Caco-2 (cell line): ENCODE results near the gene CAPZB. TPM values are rescaled to one million over a fixed set of nuclear protein-coding genes. Genes with fewer than 3 reads are reported as not detected.

Source experiments
- BruUV-seq: library from RNA; stranded (reverse); fragments of 400-500 nt; replicated peaks from 2 replicates; lab custom pipeline; 2021; lab: Mats Ljungman, UMichigan
- CTCF ChIA-PET: fragments of 300-600 bp; sonication (Branson Sonifier 250); formaldehyde crosslinking; loops from one replicate; lab custom pipeline; 2022; ENCODE audit warnings: antibody characterized with exemption; lab: Charles Lee
- POLR2A ChIA-PET: fragments of 300-600 bp; sonication (Branson Sonifier 250); formaldehyde crosslinking; loops from one replicate; lab custom pipeline; 2022; ENCODE audit warnings: antibody characterized with exemption; lab: Charles Lee
- DNase-seq, 2 experiments: peaks; one replicate each; pipeline versions ENCODE4 v3.0.0 to v3.0.0-alpha.2; 2020 to 2022
- H3K27me3 ChIP-seq: replicated peaks from 2 replicates; pipeline ENCODE4 v1.6.0; 2011; ENCODE audit warnings: low read length; ENCODE audit not compliant: control insufficient read depth, insufficient read depth
- H3K36me3 ChIP-seq: 2 replicates; pipeline ENCODE4 v1.5.1; 2011; ENCODE audit warnings: low read length; ENCODE audit not compliant: control insufficient read depth, insufficient read depth
- H3K4me1 ChIP-seq: fragments of 250-450 bp; sonication (Bioruptor Pico); 2 replicates; pipeline ENCODE4 v1.5.1; 2020; ENCODE audit warnings: mild to moderate bottlenecking
- H3K4me3 ChIP-seq: 2 replicates; pipeline ENCODE4 v1.5.1; 2011; ENCODE audit warnings: low read depth, mild to moderate bottlenecking, control low read depth, low read length
- H3K9me3 ChIP-seq: fragments of 250-450 bp; sonication (Bioruptor Pico); 2 replicates; pipeline ENCODE4 v1.5.1; 2020; ENCODE audit warnings: mild to moderate bottlenecking, moderate library complexity
- H3K27ac Mint-ChIP-seq: one replicate; pipeline ENCODE4 v1.8.0; 2022; ENCODE audit warnings: mixed read lengths; ENCODE audit not compliant: unreplicated experiment
- H3K27me3 Mint-ChIP-seq: one replicate; pipeline ENCODE4 v1.8.0; 2022; ENCODE audit warnings: mixed read lengths; ENCODE audit not compliant: insufficient read depth, unreplicated experiment
- H3K36me3 Mint-ChIP-seq: one replicate; pipeline ENCODE4 v1.8.0; 2022; ENCODE audit warnings: mild to moderate bottlenecking, mixed read lengths; ENCODE audit not compliant: insufficient read depth, unreplicated experiment
- H3K4me1 Mint-ChIP-seq: one replicate; pipeline ENCODE4 v1.8.0; 2022; ENCODE audit warnings: low read depth, mixed read lengths; ENCODE audit not compliant: unreplicated experiment
- H3K4me3 Mint-ChIP-seq: one replicate; pipeline ENCODE4 v1.8.0; 2022; ENCODE audit warnings: mild to moderate bottlenecking, moderate library complexity, mixed read lengths; ENCODE audit not compliant: unreplicated experiment
- H3K9me3 Mint-ChIP-seq: one replicate; pipeline ENCODE4 v1.8.0; 2022; ENCODE audit warnings: mixed read lengths; ENCODE audit not compliant: unreplicated experiment
- intact Hi-C: fragments of 100-400 bp; cut with micrococcal nuclease; formaldehyde crosslinking; loops from one replicate; pipeline ENCODE4 v1.10.0; 2022; ENCODE audit not compliant: unreplicated experiment
- total RNA-seq: library from RNA; stranded (reverse); gene quantifications from 2 replicates; pipeline ENCODE4 v1.2.3, GENCODE V29; 2022
- TF ChIP-seq, protein P1 (sequence below), 2 experiments: fragments of 200-600 bp in 1 of 2; IDR thresholded peaks; 1 replicate in 1 of 2; 2 replicates in 1 of 2; pipeline versions ENCODE4 v1.5.1 to v1.8.0; 2011 to 2022; ENCODE audit warnings: antibody characterized with exemption in 1 of 2, control low read depth in 1 of 2, inconsistent platforms in 1 of 2, low read depth in 1 of 2, low read length in 1 of 2, mild to moderate bottlenecking in 1 of 2, moderate library complexity in 1 of 2; ENCODE audit not compliant: insufficient read depth in 1 of 2, severe bottlenecking in 1 of 2, unreplicated experiment in 1 of 2

CAPZB gene
- total RNA-seq, 1 experiment from 2014 or later: 205 TPM

GRCh38 chr1:19466112-19466561, 19.2 kb downstream of the CAPZB start:
- peaks cover 26% of the 10 kb centered on the region for H3K4me1 ChIP-seq
- H3K9me3 ChIP-seq: no peaks in the 10 kb centered on the region
- no peak for DNase-seq
- peaks cover 13% of the 10 kb centered on the region for H3K36me3 Mint-ChIP-seq
- POLR2A ChIA-PET: interaction anchor here (1.1 kb wide), 1 partner anchor 19 kb away, joined by 12 read pairs; the partner anchor contains the start of gene CAPZB
- no peaks in the 10 kb centered on the region for H3K27me3 Mint-ChIP-seq
- TF ChIP-seq, protein P1, sequence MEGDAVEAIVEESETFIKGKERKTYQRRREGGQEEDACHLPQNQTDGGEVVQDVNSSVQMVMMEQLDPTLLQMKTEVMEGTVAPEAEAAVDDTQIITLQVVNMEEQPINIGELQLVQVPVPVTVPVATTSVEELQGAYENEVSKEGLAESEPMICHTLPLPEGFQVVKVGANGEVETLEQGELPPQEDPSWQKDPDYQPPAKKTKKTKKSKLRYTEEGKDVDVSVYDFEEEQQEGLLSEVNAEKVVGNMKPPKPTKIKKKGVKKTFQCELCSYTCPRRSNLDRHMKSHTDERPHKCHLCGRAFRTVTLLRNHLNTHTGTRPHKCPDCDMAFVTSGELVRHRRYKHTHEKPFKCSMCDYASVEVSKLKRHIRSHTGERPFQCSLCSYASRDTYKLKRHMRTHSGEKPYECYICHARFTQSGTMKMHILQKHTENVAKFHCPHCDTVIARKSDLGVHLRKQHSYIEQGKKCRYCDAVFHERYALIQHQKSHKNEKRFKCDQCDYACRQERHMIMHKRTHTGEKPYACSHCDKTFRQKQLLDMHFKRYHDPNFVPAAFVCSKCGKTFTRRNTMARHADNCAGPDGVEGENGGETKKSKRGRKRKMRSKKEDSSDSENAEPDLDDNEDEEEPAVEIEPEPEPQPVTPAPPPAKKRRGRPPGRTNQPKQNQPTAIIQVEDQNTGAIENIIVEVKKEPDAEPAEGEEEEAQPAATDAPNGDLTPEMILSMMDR (IDR thresholded peaks at IDR 0.05; ENCODE audit: insufficient read depth in 1 of 2, low read depth in 1 of 2, low read length in 1 of 2, severe bottlenecking in 1 of 2, unreplicated experiment in 1 of 2): no peak
- H3K36me3 ChIP-seq: no peaks in the 10 kb centered on the region
- H3K4me1 Mint-ChIP-seq: peaks cover 34% of the 10 kb centered on the region
- H3K9me3 Mint-ChIP-seq: no peaks in the 10 kb centered on the region
- H3K27me3 ChIP-seq: no peaks in the 10 kb centered on the region
- intact Hi-C loops: no loop called here
- H3K27ac Mint-ChIP-seq: no peak overlapping the region
- no peak overlapping the region for H3K4me3 Mint-ChIP-seq
- H3K4me3 ChIP-seq: no peak overlapping the region
- BruUV-seq: no TSS peak
- CTCF ChIA-PET: no interaction called here

DNA sequence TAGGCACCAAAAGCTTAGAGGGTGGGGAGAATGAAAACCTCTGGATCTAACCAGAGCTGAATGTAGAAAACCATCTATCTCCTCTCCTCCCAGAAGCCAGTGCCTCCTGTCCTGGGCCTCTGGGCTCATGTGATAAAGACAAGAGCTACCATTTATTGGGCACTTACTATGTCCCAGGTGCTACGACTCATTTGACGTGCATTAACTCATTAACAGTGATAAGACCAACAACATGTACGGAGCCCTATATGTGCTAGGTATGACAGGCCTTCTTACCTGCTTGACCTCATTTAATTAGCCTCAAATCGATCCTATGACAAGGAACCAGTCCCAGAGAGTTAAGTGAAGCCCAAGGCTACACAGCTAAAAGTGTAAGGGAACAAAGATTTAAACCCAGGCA, 19.7 kb downstream of the CAPZB start:
- Mint-ChIP-seq H3K36me3 (peaks cover 11% of the 10 kb centered on the region), H3K4me3 (no peak overlapping the region), H3K4me1 (peaks cover 34% of the 10 kb centered on the region), H3K27ac (no peak overlapping the region), H3K9me3 (no peaks in the 10 kb centered on the region), H3K27me3 (no peaks in the 10 kb centered on the region)
- POLR2A ChIA-PET: interaction anchor here (1.1 kb wide), 1 partner anchor 20 kb away, joined by 12 read pairs; the partner anchor contains the start of gene CAPZB
- H3K27me3 ChIP-seq: no peaks in the 10 kb centered on the region
- no peak overlapping the region for H3K4me3 ChIP-seq
- peaks cover 26% of the 10 kb centered on the region for H3K4me1 ChIP-seq
- intact Hi-C loops: no loop called here
- CTCF ChIA-PET: no interaction called here
- TF ChIP-seq, protein P1 (IDR thresholded peaks at IDR 0.05; ENCODE audit: insufficient read depth in 1 of 2, low read depth in 1 of 2, low read length in 1 of 2, severe bottlenecking in 1 of 2, unreplicated experiment in 1 of 2): no peak
- H3K36me3 ChIP-seq: no peaks in the 10 kb centered on the region
- no TSS peak for BruUV-seq
- H3K9me3 ChIP-seq: no peaks in the 10 kb centered on the region
- no peak for DNase-seq

DNA sequence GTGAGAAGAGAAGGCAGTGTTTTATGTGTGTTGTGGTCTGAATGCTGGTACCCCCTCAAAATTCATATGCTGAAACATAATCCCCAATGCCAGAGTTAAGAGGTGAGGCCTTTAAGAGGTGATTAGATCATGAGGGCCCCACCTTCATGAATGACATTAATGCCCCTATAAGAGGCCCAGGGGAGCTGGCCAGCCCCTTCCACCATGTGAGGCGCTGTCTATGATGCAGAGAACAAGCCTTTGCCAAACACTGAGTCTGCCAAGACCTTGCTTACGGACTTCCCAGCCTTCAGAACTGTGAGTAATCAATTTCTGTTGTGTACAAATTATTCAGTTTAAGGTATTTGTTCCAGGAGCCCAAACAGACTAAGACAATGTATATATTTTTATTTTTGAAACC, 20.2 kb downstream of the CAPZB start:
- Mint-ChIP-seq H3K36me3 (peaks cover 11% of the 10 kb centered on the region), H3K9me3 (no peaks in the 10 kb centered on the region), H3K27me3 (no peaks in the 10 kb centered on the region), H3K4me3 (no peak overlapping the region), H3K27ac (no peak overlapping the region), H3K4me1 (peaks cover 31% of the 10 kb centered on the region)
- no TSS peak for BruUV-seq
- Histone ChIP-seq H3K4me1 (peaks cover 26% of the 10 kb centered on the region), H3K27me3 (no peaks in the 10 kb centered on the region), H3K4me3 (no peak overlapping the region), H3K9me3 (no peaks in the 10 kb centered on the region), H3K36me3 (no peaks in the 10 kb centered on the region)
- DNase-seq: no peak
- ChIA-PET CTCF (no interaction called here), POLR2A (no interaction called here)
- TF ChIP-seq, protein P1 (IDR thresholded peaks at IDR 0.05; ENCODE audit: insufficient read depth in 1 of 2, low read depth in 1 of 2, low read length in 1 of 2, severe bottlenecking in 1 of 2, unreplicated experiment in 1 of 2): no peak
- intact Hi-C loops: no loop called here
